Measurements from ENCODE around the gene GPLD1.
A peak's percentile ranks its signal among the peaks of the same experiment; 100 is the strongest.

DNA sequence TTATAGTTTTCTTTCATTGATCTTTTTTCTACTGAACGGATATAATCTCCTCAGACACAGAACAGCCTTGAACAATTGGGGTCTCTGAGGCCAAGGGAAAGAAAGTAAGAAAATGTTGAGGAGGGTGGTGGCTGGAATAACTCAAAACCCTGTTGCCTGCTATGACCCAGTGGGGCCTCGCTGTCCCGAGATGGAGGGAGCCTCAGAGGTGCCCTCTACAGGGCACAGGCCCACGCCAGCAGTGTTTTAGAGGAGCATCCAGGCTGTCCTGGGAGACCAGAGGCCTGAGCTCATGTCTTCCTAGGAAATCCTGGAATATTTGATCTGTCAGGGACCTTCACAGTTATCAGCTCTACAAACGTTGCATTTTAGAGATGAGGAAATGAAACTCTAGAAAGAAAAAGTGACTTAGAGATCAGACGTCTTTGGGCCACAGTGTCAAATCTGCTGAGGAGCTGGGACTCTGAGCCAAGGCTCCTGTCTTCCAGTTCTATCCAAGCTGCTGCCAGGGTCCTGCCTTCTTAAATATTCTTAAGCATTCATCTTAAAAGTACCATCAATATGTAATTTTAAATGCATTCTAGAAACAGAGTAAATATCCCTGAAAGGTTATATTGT lies 31.7 kb upstream of the GPLD1 start:
- TF ChIP-seq, protein P1, sequence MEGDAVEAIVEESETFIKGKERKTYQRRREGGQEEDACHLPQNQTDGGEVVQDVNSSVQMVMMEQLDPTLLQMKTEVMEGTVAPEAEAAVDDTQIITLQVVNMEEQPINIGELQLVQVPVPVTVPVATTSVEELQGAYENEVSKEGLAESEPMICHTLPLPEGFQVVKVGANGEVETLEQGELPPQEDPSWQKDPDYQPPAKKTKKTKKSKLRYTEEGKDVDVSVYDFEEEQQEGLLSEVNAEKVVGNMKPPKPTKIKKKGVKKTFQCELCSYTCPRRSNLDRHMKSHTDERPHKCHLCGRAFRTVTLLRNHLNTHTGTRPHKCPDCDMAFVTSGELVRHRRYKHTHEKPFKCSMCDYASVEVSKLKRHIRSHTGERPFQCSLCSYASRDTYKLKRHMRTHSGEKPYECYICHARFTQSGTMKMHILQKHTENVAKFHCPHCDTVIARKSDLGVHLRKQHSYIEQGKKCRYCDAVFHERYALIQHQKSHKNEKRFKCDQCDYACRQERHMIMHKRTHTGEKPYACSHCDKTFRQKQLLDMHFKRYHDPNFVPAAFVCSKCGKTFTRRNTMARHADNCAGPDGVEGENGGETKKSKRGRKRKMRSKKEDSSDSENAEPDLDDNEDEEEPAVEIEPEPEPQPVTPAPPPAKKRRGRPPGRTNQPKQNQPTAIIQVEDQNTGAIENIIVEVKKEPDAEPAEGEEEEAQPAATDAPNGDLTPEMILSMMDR (conservative IDR thresholded peaks at IDR 0.05 in 1 of 2, IDR thresholded peaks at IDR 0.05 in 1 of 2; ENCODE audit: low read depth in 1 of 2, low read length in 2 of 2) = peak; percentile 71 to 75
- no peak for TF ChIP-seq EZH2 (IDR thresholded peaks at IDR 0.05; ENCODE audit: low read length, missing control alignments)
